ENCODE results near the gene DENND5B. TPM values are rescaled to one million over a fixed set of nuclear protein-coding genes. Genes with fewer than 3 reads are reported as not detected.

DENND5B gene
- polyA plus RNA-seq, 1 donor = 23.9 TPM

GRCh38 chr12:31369712-31370521, 221.0 kb downstream of the DENND5B start:
- DNase-seq = peak; percentile 84

DNA sequence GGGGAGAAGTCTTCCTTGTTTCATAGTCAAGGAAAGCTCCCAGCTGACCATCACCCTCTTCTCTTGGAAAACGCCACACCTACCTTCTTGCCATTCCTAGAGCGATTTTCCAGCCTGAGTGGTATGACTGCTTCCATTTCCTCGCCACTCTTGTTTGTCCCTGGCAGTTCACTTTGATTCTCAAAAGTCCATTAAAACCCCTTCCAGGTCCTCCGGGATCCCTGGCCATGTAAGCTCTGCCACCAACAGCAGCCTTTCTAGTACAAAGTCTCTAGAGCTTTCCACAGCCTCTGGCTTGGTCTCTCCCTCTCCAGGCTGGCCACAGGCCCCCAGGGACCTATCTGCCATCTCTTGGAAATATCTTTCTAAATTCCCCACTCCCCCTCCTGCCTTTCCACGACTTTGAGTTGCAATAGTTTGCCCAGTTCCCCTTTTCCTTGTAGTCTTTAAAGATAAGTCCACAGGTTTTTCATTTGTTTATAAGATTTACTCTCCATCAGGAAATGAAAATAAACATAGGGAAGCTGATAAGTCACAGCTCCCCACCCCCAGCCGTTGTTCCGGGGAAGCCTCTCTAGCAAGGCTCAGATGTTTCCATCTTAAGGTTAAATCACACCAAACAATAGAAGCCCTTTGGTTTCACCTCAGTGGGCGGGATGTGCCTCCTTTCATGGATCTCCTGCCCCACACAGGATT, 222.1 kb downstream of the DENND5B start:
- DNase-seq = no peak

DNA sequence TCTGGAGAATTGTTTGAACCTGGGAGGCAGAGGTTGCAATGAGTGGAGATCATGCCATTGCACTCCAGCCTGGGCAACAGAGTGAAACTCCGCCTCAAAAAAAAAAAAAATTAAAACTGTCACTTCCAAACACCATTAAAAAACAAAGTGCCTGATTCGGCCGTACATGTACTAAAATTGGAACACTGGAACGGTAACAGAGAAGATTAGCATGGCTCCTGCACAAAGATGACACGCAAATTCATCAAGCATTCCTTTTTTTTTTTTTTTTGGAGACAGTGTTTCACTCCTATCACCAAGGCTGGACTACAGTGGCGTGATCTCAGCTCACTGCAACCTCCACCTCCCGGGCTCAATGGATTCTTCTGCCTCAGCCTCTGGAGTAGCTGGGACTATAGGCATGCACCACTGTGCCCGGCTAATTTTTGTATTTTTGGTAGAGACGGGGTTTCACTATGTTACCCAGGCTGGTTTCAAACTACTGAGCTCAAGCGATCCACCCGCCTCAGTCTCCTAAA, 224.8 kb downstream of the DENND5B start:
- no peak for DNase-seq

GRCh38 chr12:31363831-31364230, 227.1 kb downstream of the DENND5B start:
- no peak for DNase-seq

DNA sequence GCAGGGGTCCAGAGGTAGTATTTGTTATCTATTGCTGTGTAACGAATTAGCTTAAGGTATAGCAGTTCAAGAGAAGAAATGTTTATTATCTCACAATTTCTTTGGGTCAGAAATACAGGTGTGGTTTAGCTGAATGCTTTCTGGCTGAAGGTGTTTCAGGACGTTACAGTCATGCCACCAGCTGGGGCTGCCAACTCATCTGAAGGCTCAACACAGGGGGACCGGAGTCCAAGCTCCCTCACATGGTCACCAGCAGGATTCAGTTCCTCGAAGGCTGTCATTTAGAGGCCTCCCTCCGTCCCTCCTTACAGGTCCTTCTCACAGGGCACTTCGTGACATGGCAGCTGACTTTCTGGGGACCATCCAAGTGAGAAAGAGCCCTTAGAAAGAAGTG, 227.5 kb downstream of the DENND5B start:
- no peak for DNase-seq

DNA sequence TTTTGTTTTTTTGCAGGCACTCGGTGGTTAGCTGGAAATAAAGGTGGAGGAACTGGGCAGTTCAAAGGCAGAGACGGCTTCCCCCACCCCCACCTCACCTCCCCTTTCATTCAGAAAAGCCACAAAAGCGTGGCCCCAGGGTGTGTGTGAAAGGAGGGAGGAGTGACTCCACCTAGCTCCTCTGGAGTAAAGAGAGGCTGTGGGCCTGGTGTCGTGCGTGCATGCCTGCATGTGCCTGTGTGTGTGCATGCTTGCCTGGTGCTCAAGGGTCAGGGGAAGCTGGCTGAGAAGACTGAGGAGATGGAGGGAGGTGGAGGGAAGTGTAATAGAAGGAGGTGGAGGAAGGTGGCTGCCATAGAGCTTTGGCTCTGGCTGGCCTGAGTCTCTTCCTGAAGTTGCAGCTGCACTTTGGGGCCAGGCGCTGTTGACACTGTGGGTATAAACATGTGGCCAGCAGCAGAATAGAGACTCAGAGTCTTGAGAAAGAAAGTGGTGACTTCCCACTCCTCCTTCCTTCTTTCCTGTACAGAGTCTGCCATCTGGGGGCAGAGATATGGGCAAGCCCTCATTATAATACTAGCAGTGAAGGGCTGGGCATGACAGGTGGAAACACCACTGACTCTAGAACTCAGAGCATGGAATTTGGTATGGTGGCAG, 228.0 kb downstream of the DENND5B start:
- no peak for DNase-seq

DNA sequence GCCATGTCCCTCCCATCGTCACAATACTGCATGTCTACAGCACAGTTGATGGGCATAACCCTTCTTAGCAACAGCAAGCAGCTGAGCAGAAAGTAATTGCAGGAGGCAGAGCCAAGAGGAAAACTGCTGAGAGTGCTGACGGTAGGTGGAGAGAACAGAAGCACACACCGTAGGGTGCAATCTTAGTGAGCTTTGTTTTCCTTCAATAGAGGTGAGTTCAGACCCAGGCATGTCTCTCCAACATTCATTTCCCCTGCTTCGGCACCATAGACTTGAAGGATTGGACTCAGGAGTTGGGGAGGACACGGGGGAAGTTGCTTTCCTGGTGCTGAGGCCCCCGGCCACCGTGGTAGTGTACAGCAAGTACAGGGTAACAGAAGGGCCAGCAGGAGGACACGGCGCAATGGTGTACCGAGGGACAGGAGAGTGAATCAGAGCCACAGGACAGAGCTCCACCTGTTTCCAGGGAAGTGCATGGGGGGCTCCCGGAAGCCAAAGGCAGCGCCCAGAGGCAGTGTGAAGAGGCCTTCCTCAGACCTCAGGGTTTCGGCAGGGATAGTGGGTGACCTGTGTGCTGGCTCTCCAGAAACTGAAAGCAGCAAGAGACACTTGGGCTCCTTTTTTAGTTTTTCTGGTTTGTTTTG, 228.7 kb downstream of the DENND5B start:
- no peak for DNase-seq

- no peak for DNase-seq
Measured at GRCh38 chr12:31361730-31362114, 229.2 kb downstream of the DENND5B start.

GRCh38 chr12:31355747-31356107, 235.2 kb downstream of the DENND5B start:
- no peak for DNase-seq

DNA sequence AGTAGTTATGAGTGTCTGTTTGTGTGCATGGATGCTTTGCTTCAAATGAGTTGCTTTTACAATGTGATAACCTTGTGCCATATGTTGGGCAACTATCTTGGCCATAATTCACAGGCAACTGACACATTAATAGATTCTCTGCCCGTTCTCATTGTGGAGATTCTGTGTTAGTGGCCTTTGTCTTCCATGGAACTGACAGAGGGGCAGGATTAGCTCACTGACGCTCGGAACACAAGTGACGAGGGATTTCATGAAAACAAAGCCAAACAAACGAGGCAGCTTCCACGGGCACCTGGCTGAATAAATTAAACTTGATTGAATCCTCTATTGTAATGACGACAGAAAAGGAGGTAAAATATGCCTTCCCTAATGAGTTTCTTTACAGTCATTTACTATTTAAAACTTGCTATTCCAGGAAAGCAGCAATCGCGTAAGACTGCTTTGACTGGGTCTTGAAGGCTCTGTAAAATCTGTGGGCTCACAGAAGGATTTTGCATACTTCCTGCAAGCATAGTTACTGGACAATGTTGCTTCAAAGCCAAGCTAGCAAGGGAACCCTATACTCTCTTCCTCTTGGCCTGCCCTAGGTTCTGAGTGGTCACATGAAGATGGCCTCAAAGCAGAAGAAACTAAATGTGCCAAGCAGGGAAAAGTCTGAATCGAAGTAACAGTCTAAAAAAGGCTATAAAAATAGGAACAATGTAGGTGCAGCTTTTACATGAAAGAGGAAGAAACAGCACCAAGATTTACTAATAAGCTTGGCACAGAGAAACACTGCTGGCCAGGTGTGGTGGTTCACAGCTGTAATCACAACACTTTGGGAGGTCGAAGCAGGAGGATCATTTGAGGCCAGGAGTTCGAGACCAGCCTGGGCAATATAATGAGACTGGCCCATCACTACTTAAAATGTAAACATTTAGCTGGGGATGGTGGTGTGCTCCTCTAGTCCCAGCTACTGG, 236.9 kb downstream of the DENND5B start:
- peak; percentile 37 for DNase-seq

DNA sequence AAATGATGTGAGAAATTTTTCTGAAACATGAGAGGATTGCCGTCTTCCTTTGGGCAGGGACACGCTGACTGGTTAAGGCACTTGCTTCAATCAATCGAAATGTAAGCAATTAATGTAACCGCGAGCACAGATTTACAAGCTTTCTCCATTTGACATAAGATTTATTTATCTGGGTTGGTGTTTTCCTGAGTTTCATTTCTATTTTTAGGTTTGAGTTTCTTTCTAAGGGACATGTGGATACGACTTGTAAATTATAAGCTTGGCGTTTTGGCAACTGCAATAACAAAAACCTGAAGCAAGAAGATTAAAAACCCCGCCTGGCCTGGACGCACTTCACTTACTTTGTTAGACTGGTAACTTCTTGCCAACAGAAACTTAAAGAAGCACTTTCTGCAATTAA, 244.7 kb downstream of the DENND5B start:
- no peak for DNase-seq

GRCh38 chr12:31343139-31343538, 247.8 kb downstream of the DENND5B start:
- no peak for DNase-seq

DNA sequence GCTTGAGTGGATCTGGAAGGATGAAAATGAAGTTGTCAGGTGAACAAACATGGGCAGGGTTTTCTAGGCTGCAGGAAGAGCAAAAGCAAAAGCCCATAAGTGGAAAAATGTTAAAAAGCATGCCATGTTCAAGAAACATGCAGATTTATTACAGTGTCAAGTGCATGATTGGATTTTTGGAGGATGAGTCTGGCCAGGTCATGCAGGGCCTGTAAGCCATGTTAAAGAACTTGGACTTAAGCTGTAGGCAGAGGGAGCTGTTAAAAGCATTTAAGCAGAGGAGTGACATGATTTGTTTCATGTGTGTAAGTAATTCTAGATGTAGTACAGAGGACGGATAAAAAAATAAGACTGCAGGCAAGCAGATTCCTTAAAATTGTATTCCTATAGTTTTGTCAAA, 248.7 kb downstream of the DENND5B start:
- DNase-seq = no peak

GRCh38 chr12:31339831-31340622, 250.9 kb downstream of the DENND5B start:
- DNase-seq = no peak

DNA sequence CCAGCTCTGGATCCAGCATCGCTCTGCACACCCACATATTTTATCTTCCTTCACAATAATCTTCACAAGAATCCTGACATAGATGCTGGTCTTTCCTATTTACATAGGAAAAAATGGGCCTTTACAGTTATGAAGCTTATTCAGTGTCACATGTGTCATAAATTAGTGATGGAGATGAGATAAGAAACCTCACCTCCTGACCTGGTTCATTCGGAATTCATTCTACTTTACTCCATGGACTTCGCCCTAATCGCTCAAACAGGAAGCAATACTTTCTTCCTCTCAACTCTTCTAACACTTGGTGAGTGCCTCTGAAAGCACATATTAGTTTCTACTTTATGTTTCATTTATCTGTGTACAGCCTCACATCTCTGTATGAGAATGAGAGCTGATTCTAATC, 253.0 kb downstream of the DENND5B start:
- no peak for DNase-seq

Other genes with a start within 250 kb of the DENND5B start
- 3.0 TPM for gene ETFBKMT, start 68.6 kb upstream of the DENND5B start, polyA plus RNA-seq (ENCODE audit: insufficient read length)
- gene AMN1, start 137.9 kb upstream of the DENND5B start, polyA plus RNA-seq (ENCODE audit: insufficient read length) = 8.5 TPM